GM18861 (cell line): ENCODE data around the gene MGST3.
"Not testable (repeated sequence)": the region's sequence is repeated elsewhere in the genome, so short reads cannot be mapped to it uniquely, and the experiment has no call there.

Experiments used
- ATAC-seq: cut with Tn5 transposase; IDR thresholded peaks from one replicate; pipeline ENCODE4 v1.9.1; 2021; ENCODE audit not compliant: unreplicated experiment

MGST3 gene

DNA sequence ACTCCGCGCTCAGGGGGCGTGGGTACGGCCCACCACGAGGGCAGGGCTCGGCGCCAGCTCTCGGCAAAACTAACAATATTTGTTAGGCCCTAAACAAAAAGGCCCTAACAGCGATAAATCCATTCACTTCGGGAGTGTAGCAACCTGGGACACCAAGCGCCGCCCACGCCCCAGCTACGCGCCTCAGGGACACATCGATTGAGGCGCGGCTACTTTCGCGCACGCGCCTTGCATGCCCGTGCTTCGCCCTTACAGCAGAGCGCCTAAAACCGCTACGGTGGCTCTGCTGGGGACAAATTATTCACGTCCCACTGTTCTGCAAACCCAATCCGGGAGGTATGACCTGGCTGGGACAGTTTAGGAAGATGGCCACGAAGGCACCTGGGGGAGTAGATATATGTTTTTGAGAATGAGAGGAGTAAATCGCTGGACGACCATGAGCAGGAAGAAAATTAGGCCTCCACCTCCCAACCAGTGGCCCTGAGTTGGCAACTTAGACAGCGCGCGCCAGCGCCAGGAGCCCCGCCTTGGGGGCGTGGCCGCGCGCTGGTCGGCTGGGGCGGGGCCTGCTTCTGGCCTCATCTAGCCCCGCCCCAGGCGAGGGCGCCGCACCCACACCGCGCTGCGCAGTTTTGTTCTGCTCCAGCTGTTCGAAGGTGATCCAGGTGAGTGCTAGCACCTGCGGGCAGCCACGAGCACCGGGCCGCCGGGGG is at the start of gene MGST3:
MGST3 (plus strand) TSS at position 606 of the 713 bp plus-strand sequence. CDS start 18,614 bp downstream, outside the sequence.
- peak; percentile 60 for ATAC-seq

- no peak for ATAC-seq
Observed at GRCh38 chr1:165581926-165582325, 49.1 kb upstream of the MGST3 start.

- no peak for ATAC-seq
Observed at GRCh38 chr1:165586398-165586797, 44.6 kb upstream of the MGST3 start.

GRCh38 chr1:165591391-165591790 is 39.6 kb upstream of the MGST3 start:
- not testable (repeated sequence) for ATAC-seq

DNA sequence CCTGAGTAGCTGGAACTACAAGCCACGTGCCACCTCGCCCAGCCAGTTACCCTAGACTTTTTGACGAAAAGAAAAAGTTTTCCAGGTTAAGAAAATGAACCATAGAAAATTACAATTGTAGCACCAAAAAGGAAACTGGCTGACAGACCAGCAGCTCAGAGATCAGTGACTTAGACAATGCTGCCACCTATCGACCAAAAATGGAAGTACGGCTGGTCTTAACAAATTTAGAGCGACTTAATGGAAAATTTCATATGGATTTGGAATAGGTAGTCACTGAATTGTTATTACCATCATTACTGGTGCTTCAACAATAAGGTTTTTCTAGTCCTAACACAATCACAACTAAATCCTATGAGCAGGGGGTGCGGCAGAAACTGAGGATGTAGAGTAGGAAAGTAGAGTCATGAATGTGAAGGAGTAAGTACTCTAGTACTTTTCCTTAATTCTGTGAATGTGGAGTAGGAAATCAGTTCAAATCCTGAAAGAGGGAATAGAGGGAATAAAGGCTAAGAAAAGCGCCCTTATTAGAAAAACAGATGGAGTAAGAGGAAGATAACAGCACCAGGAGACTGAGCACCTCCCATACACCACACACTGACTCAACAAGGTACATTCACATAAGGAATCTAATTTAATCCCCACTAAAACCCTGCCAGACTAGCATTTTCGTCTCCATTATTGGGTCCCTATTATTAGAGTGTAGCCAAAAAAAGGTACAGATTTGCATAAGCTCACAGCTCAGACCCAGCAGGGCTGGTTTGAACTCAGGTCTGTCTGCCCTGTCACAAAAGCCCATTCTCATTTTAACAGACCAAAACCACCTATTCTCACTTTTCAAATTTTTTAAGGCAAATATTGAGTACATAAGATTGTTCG is 37.9 kb upstream of the MGST3 start:
- no peak for ATAC-seq

DNA sequence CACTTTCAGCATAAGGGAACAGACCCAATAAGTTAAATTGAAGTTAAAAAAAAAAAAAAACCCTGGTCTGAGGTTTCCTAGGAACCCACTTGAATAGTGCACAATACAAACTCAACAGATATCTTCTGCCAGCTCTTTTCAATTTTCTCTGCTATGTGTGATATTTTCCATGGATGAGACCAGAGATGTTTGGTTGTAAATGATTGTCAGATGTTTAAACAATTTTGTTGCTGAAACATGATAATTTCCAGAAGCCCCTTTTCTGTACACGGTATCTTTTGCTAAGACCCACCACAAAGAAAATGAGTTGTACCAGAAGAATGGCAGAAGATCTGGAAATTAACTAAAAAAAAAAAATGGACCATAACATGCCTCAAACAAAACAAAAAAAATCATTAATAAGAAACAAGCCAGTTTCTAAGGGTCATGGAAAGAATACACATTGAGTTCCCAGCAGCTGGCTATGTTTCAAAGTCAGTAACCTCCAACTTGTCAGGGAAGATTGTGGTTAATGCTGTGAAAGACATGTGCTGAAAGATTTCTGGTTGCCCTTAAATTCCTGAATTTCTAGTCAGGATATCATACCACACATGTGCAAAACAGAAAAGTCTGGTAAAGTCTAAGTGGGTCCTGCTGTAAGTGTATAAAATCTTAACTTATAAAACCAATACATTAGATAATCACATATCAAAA is 35.6 kb upstream of the MGST3 start:
- no peak for ATAC-seq

- ATAC-seq = peak; percentile 88
Observed at GRCh38 chr1:165597883-165598675, 33.0 kb upstream of the MGST3 start.

DNA sequence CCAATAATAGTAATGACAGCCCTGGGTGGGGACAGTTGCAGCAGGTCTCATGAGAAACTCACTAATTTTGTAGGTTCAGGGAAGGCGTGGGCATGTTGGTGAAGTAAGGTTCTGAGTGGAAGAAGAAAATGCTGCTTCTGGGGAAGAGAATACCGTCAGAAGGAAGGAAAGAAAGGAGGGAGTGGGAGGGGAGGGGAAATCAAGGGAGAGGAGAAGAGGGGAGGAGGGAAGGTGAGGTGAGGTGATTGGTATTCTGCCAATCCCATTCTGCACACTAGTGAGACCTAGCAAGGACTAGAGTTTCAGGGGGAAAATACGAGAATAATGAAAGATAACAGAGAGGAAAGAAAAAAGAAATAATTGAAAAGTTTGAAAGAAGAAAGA is 32.4 kb upstream of the MGST3 start:
- no peak for ATAC-seq

- no peak for ATAC-seq
Observed at GRCh38 chr1:165600793-165601192, 30.2 kb upstream of the MGST3 start.

GRCh38 chr1:165603810-165604209 is 27.2 kb upstream of the MGST3 start:
- ATAC-seq = no peak

DNA sequence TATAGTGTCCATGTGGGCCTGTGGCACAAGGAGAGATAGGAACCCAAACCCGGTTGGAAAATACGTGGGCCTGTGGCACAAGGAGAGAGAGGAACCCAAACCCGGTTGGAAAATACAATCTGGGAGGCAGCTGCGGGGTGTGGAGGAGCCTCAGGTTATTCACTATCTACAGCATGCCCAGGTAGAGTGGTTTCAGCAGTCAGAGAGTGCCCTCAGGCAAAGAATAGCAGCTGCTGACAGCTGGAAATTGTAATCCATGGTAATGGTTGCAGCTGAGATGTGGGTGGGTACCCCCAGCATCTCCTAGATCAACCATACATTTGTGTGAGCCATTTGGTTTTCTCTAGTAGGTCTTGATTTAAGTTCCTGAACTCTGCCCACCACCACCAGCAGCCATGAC is 25.8 kb upstream of the MGST3 start:
- ATAC-seq = no peak

DNA sequence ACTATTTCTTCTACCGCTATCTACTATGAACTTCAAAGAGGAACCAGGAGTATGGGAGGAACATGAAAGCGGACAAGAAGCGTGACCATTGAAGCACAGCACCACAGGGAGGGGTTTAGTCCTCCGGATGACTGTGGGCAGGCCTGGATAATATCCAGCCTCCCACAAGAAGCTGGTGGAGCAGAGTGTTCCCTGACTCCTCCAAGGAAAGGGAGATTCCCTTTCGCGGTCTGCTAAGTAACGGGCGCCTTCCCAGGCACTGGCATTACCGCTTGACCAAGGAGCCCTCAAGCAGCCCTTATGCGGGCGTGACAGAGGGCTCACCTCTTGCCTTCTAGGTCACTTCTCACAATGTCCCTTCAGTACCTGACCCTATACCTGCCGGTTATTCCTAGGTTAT is 24.4 kb upstream of the MGST3 start:
- ATAC-seq = not testable (repeated sequence)

DNA sequence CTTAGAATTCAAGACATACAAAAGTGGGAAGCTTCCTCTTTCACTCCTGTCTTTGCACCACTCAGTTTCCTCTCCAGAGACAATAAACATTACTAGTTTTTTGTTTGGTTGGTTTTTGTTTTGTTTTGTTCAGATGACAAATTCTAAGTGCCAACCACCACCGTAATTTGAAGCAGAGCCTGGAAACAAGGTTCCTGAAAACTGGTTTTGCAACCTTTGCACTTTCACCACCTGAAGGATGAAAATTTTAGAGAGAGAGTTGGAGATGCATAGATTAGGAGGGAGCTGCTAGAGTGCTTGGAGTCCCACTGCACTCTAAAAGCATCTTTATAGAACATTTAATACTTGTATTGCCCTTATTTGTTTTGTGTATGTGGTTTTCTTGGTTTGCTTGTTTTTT is 20.2 kb upstream of the MGST3 start:
- no peak for ATAC-seq

GRCh38 chr1:165612062-165612461 is 19.0 kb upstream of the MGST3 start:
- ATAC-seq = peak; percentile 63

DNA sequence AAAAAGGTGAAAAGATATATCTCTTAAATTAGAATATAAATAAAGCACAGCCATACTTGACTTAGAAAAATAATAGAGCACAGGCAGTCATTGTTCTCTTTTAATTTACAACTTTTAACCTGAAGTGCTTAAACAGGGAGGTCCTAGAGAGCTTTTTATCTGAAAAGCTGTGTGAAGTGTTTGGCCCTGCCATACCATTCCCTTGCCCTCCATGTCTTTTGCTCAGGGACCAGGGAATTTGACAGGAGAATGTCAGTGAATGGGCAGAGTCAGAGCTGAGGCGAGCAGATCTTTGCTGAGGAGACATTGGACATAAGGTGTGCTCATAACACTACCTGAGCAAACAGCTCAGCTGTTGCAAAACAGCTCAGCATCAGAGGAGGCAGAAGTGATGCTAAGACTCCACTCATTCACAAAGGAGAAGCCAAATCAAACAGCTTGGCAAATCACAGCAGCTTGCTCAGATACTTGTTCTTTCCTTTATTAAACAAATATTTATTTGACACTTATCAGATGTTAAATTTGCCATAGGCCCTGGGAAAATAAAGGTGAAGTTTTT is 14.9 kb upstream of the MGST3 start:
- ATAC-seq = no peak

- ATAC-seq = no peak
Observed at GRCh38 chr1:165616987-165617546, 14.0 kb upstream of the MGST3 start.

- ATAC-seq = no peak
Observed at GRCh38 chr1:165619647-165620151, 11.3 kb upstream of the MGST3 start.

DNA sequence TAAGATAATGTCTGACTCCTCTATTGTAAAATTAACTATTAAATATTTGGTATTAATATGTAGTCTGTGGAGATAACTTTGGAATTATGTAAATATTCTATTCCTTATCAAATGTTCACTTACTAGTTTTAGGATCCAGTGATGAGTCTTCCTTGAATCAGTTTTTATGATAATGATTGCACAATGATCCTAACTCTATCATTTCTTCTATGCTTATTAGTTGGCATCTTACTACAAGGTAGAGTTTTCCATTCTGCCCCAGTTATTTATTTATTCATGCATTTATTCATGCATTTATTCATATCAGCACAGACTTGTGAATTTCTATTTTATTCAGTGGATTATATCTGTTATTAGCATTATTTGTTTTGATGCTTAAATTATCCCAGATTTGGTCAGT is 7.4 kb upstream of the MGST3 start:
- ATAC-seq = no peak

- ATAC-seq = no peak
Observed at GRCh38 chr1:165624441-165624840, 6.6 kb upstream of the MGST3 start.
